ENCODE results near the gene NAA10. TPM values are rescaled to one million over a fixed set of nuclear protein-coding genes. Genes with fewer than 3 reads are reported as not detected.

The NAA10 gene
- total RNA-seq, 1 donor from 2014 or later = 69.2 TPM

DNA sequence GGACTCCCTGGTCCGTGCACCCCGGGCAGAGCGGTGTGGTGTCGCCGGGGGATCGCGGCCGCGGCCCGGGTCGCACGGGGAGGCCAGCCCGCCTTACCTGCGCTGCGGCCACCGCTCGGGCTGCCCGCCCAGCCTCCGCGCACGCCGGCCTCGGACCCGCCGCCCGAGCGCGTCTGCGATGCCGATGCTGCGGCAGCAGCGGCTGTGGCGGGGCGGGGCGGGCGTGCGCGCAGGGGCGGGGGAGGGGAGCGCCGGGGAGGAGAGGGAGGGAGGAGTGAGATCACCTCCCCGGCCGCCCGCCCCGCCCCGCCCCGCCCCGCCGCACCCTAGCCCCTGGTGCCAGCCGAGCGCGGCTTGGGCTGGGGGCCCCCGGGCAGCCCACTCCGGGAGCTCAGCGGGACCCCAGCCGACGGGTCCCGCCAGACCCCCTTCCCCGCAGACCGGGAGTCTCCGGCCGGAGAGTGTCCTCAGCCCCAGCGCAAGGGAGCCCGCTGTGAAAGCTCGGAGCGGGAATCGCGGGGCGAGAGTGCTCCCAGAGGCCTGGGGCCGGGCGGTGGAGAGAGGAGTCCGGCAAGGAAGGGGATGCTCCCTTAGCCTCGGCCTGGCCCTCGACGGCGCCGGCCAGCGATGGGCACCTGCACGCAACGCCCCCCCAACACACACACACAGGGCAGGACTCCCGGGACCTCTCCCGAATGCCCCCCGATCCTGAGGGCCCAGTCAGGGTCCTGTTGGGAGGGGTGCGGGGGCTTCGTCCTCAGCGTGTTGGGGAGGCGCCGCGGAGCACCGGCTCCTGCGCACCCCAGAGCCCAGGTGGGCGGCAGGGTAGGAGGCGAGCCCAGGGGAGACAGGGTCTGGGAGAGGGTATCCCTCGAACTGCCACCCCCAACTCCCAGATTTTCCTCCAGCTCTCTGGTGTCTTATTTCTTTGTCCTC, 48.6 kb downstream of the NAA10 start, which contains the start of gene L1CAM:
TSS of gene L1CAM (minus strand) at position 206 of the 936 bp plus-strand sequence. CDS start 10,337 bp downstream, outside the sequence.
- no peak within 1 kb of the TSS for H3K27ac ChIP-seq
- H3K27me3 ChIP-seq (ENCODE audit: low read depth) = peaks cover 35% of the 10 kb centered on the region
- H3K4me3 ChIP-seq = no peak within 1 kb of the TSS
- H3K36me3 ChIP-seq = no peaks in the 10 kb centered on the region
- ATAC-seq (no peak), DNase-seq (no peak)
- intact Hi-C loops (cut with DNase I) = no loop called here
- H3K9me3 ChIP-seq = no peaks in the 10 kb centered on the region
- H3K4me1 ChIP-seq = peaks cover 4% of the 10 kb centered on the region
- TF ChIP-seq, protein P1, sequence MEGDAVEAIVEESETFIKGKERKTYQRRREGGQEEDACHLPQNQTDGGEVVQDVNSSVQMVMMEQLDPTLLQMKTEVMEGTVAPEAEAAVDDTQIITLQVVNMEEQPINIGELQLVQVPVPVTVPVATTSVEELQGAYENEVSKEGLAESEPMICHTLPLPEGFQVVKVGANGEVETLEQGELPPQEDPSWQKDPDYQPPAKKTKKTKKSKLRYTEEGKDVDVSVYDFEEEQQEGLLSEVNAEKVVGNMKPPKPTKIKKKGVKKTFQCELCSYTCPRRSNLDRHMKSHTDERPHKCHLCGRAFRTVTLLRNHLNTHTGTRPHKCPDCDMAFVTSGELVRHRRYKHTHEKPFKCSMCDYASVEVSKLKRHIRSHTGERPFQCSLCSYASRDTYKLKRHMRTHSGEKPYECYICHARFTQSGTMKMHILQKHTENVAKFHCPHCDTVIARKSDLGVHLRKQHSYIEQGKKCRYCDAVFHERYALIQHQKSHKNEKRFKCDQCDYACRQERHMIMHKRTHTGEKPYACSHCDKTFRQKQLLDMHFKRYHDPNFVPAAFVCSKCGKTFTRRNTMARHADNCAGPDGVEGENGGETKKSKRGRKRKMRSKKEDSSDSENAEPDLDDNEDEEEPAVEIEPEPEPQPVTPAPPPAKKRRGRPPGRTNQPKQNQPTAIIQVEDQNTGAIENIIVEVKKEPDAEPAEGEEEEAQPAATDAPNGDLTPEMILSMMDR (IDR thresholded peaks at IDR 0.05) = no peak

DNA sequence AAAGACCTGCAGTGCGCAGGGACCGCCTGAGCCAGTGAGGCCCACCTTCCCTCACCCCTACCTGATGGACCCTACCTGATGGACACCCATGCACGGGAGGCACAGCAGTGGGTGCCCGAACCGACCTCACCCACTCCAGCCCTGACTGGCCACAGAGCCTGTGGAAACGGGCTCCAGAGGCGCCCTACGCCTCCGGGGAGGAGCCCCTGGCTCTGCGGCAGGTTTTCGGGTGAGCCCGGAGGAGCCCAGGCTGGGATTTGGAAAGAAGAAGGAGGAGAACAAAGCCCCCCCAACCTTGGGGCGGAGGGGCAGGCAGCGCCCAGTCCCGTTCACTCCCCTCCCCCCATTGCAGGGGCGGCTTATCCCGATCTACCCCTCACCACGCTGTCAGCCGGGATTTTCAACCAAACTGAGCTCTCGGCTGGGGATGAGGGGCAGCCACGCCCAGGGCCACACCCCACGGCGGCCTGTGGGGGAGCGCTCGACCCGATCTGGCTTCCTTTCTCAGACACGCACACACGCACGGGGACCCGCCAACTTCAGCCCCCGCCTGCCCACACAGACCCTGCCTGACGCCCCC, 49.5 kb downstream of the NAA10 start:
- TF ChIP-seq, protein P1 (IDR thresholded peaks at IDR 0.05) = no peak
- H3K36me3 ChIP-seq = no peaks in the 10 kb centered on the region
- H3K4me1 ChIP-seq = peaks cover 4% of the 10 kb centered on the region
- H3K27me3 ChIP-seq (ENCODE audit: low read depth) = peaks cover 35% of the 10 kb centered on the region
- ATAC-seq (no peak), DNase-seq (no peak)
- no peak overlapping the region for H3K27ac ChIP-seq
- H3K9me3 ChIP-seq = no peaks in the 10 kb centered on the region
- H3K4me3 ChIP-seq = no peak overlapping the region
- intact Hi-C loops (cut with DNase I) = no loop called here

DNA sequence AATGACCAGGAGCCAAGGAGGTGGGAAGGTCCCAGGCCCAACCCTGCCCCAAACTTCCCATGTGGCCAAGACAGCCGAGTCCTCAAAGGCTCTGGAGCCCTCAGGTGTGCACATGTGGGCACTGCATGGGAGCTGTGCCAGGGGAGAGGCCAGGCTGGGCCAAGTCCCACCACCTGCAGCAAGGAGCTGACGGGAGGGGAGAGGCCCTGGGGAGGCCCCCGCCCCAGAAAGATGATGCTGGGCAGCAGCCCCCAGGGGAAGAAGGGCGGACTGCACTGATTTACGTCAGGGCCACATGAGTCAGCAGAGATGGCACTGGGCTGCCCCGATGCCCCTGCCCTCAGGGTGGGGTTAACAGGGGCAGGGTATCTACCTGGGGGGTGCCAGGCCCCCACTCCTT, 50.2 kb downstream of the NAA10 start:
- peaks cover 4% of the 10 kb centered on the region for H3K4me1 ChIP-seq
- DNase-seq (no peak), ATAC-seq (no peak)
- H3K9me3 ChIP-seq = no peaks in the 10 kb centered on the region
- TF ChIP-seq, protein P1 (IDR thresholded peaks at IDR 0.05) = no peak
- no peak overlapping the region for H3K27ac ChIP-seq
- H3K36me3 ChIP-seq = no peaks in the 10 kb centered on the region
- intact Hi-C loops (cut with DNase I) = no loop called here
- H3K27me3 ChIP-seq (ENCODE audit: low read depth) = peaks cover 37% of the 10 kb centered on the region
- H3K4me3 ChIP-seq = no peak overlapping the region

DNA sequence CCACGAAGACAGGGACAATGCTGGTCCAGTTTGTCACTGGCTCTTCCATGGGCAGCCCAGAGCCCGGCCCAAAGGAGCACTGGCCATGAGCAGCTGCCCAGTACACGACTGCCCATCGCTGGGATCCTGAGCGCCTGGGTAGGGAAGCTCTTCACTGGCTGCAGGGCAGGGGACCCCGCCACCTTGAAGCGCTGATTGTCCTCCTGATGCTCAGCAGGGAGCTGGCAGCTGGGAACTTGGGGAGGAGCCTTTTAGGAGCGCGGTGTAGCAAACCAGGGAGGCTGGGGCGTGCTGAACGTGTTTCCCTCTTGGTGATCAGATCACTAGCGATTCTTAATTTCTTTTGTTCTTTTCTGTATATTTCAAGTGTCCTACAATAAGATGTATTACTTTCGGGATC, 50.7 kb downstream of the NAA10 start:
- Histone ChIP-seq H3K27ac (no peak overlapping the region), H3K4me1 (peaks cover 4% of the 10 kb centered on the region), H3K36me3 (no peaks in the 10 kb centered on the region), H3K9me3 (no peaks in the 10 kb centered on the region), H3K27me3 (ENCODE audit: low read depth) (peaks cover 41% of the 10 kb centered on the region), H3K4me3 (no peak overlapping the region)
- intact Hi-C loops (cut with DNase I) = no loop called here
- DNase-seq (no peak), ATAC-seq (no peak)
- TF ChIP-seq, protein P1 (IDR thresholded peaks at IDR 0.05) = no peak

DNA sequence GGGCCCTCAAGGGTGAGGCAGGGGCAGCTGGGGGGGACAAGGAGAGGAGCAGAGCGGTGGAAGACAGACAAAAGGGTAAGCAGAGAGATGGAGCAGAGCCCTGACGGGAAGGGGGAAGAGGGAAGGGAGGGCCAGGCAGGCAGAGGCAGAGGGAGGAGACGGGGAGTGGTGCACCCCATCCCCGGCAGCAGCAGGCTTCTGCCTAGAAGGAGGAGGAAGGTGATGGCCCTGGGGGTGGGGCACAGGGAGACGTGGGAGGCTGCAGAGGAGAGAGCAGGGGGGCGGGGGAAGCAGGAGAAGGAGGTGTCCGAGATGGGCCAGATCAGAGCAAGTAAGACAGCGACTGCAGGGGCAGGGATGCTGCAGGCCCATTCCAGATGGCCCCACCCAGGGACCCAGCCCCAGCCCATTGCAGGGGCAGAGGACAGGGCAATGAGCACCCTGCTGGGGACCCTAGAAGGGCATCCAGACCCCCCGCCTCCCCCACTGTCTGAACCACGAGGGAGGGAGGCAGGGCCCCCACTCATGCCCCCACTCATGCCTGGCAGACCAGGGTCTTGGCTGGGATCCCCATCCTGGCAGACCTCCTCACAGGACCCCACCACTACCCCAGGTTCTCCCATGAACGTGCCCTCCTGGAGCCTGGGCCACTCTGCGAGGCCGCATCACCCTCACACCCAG, 51.5 kb downstream of the NAA10 start:
- Histone ChIP-seq H3K27me3 (ENCODE audit: low read depth) (peaks cover 41% of the 10 kb centered on the region), H3K27ac (no peak overlapping the region), H3K4me1 (peaks cover 4% of the 10 kb centered on the region), H3K4me3 (no peak overlapping the region), H3K9me3 (no peaks in the 10 kb centered on the region), H3K36me3 (no peaks in the 10 kb centered on the region)
- DNase-seq = no peak
- no peak for ATAC-seq
- TF ChIP-seq, protein P1 (IDR thresholded peaks at IDR 0.05) = no peak
- intact Hi-C loops (cut with DNase I) = no loop called here

All from lower lobe of right lung (tissue), 2 donors.